Upper lobe of left lung (tissue), 6 donors: ENCODE measurements around the gene WWC1. TPM values are rescaled to one million over a fixed set of nuclear protein-coding genes. Genes with fewer than 3 reads are reported as not detected.

Source experiments
- ATAC-seq, 2 donors: fragments of 200-7000 bp; cut with Tn5 transposase; one replicate each; pipeline ENCODE4 v1.9.1; 2022; ENCODE audit warnings: mild to moderate bottlenecking in 2 of 2, moderate library complexity in 2 of 2; ENCODE audit not compliant: low FRiP score in 2 of 2
- DNase-seq, 2 donors: peaks; one replicate each; pipeline ENCODE4 v3.0.0-alpha.2; 2019 to 2020
- H3K27ac ChIP-seq, 4 donors: fragments of 200-600 bp; sonication (generic); one replicate each; pipeline ENCODE4 v1.5.1; 2016 to 2019
- H3K27me3 ChIP-seq, 4 donors: fragments of 200-600 bp; sonication (generic); one replicate each; pipeline ENCODE4 v1.5.1; 2017 to 2019
- H3K36me3 ChIP-seq, 4 donors: fragments of 200-600 bp; sonication (generic); one replicate each; pipeline ENCODE4 v1.5.1; 2016 to 2019
- H3K4me1 ChIP-seq, 4 donors: fragments of 200-600 bp; sonication (generic); one replicate each; pipeline ENCODE4 v1.5.1; 2018 to 2019
- H3K4me3 ChIP-seq, 4 donors: fragments of 200-600 bp; sonication (generic); one replicate each; pipeline ENCODE4 v1.5.1; 2017 to 2019; ENCODE audit warnings: mild to moderate bottlenecking in 2 of 4, moderate library complexity in 1 of 4
- H3K9me3 ChIP-seq, 4 donors: fragments of 200-600 bp; sonication (generic); one replicate each; pipeline ENCODE4 v1.5.1; 2018 to 2019
- CTCF ChIP-seq, 6 experiments: fragments of 450-650 bp in 4 of 6; fragments of 200-600 bp in 2 of 6; sonication (generic) in 2 of 6; IDR thresholded peaks; one replicate each; pipeline ENCODE4 v1.5.1; 2016 to 2019; ENCODE audit warnings: antibody characterized with exemption in 6 of 6
- EP300 ChIP-seq, 4 donors: sonication (generic); formaldehyde crosslinking; IDR thresholded peaks; one replicate each; pipeline ENCODE4 v1.5.1; 2017; ENCODE audit warnings: antibody characterized with exemption in 4 of 4, control low read depth in 2 of 4
- POLR2A ChIP-seq, 4 donors: fragments of 450-650 bp; IDR thresholded peaks; one replicate each; pipeline ENCODE4 v1.5.1; 2016 to 2017; ENCODE audit warnings: antibody characterized with exemption in 4 of 4, mild to moderate bottlenecking in 2 of 4
- POLR2AphosphoS5 ChIP-seq, 2 donors: sonication (generic); formaldehyde crosslinking; IDR thresholded peaks; one replicate each; pipeline ENCODE4 v1.5.1; 2017; ENCODE audit warnings: antibody characterized with exemption in 2 of 2
- WGBS, 2 donors: methylation state at CpG; one replicate each; pipeline ENCODE4 v1.1.5; 2017 to 2018; 5-methylcytosine and 5-hydroxymethylcytosine counted together
- total RNA-seq, 6 donors: library from RNA; depleted of rRNA in 4 of 6; stranded (reverse); fragments of >200 nt in 4 of 6; gene quantifications; one replicate each; pipeline versions ENCODE4 v1.1.0 to v1.2.1, GENCODE V29; 2016 to 2021
- donor health status: DM: no; HTN: no; CAD: no; lungs with moderate emphysema.
- donor health status: DM: no; HTN: yes; CAD: no; lungs with severe emphysema.

The WWC1 gene
- total RNA-seq, 6 donors from 2014 or later = 64.9 to 99.1 (median 86.4) TPM

GRCh38 chr5:168356592-168356991 is 65.1 kb downstream of the WWC1 start:
- ATAC-seq = no peak
- H3K27me3 ChIP-seq = no peaks in the 10 kb centered on the region
- 87 to 95% methylated on average over 4 of the region's 4 CpGs for WGBS, 2 donors
- peaks cover 0 to 26% (median 3%) of the 10 kb centered on the region in 4 donors for H3K4me1 ChIP-seq
- TF ChIP-seq POLR2A (IDR thresholded peaks at IDR 0.05) = no peak
- no peak for TF ChIP-seq CTCF (IDR thresholded peaks at IDR 0.05)
- no peak for TF ChIP-seq POLR2AphosphoS5 (IDR thresholded peaks at IDR 0.05)
- TF ChIP-seq EP300 (IDR thresholded peaks at IDR 0.05) = no peak
- no peak overlapping the region for H3K4me3 ChIP-seq
- no peak for DNase-seq
- H3K9me3 ChIP-seq = no peaks in the 10 kb centered on the region
- no peak overlapping the region for H3K27ac ChIP-seq
- no peaks in the 10 kb centered on the region for H3K36me3 ChIP-seq

GRCh38 chr5:168357876-168358275 is 66.4 kb downstream of the WWC1 start:
- WGBS, 2 donors = 77 to 79% methylated on average over 3 of the region's 3 CpGs
- TF ChIP-seq POLR2AphosphoS5 (IDR thresholded peaks at IDR 0.05) (no peak), EP300 (IDR thresholded peaks at IDR 0.05) (no peak), CTCF (IDR thresholded peaks at IDR 0.05) (no peak), POLR2A (IDR thresholded peaks at IDR 0.05) (no peak)
- H3K9me3 ChIP-seq = no peaks in the 10 kb centered on the region
- H3K27ac ChIP-seq = no peak overlapping the region
- H3K4me1 ChIP-seq = peaks cover 0 to 25% (median 3%) of the 10 kb centered on the region in 4 donors
- no peak overlapping the region for H3K4me3 ChIP-seq
- H3K36me3 ChIP-seq = no peaks in the 10 kb centered on the region
- ATAC-seq (no peak), DNase-seq (no peak)
- no peaks in the 10 kb centered on the region for H3K27me3 ChIP-seq

GRCh38 chr5:168359820-168360460 is 68.5 kb downstream of the WWC1 start:
- TF ChIP-seq POLR2A (IDR thresholded peaks at IDR 0.05) (no peak), EP300 (IDR thresholded peaks at IDR 0.05) (peak in 1 of 4 donors; percentile 53)
- no peaks in the 10 kb centered on the region for H3K27me3 ChIP-seq
- H3K4me1 ChIP-seq = peaks cover 3 to 29% (median 6%) of the 10 kb centered on the region in 4 donors
- ATAC-seq (peak in 1 of 2 donors; percentile 67), DNase-seq (peak in 1 of 2 donors; percentile 35)
- no peaks in the 10 kb centered on the region for H3K9me3 ChIP-seq
- whole genome bisulfite sequencing, 2 donors = 68 to 77% methylated on average over 2 of the region's 2 CpGs
- no peak overlapping the region for H3K4me3 ChIP-seq
- no peaks in the 10 kb centered on the region for H3K36me3 ChIP-seq
- no peak overlapping the region for H3K27ac ChIP-seq

- no peaks in the 10 kb centered on the region for H3K9me3 ChIP-seq
- ATAC-seq = no peak
- no peak for DNase-seq
- H3K4me1 ChIP-seq = peaks cover 3 to 31% (median 8%) of the 10 kb centered on the region in 4 donors
- no peaks in the 10 kb centered on the region for H3K36me3 ChIP-seq
- no peaks in the 10 kb centered on the region for H3K27me3 ChIP-seq
- 66 to 77% methylated on average over 3 of the region's 3 CpGs for WGBS, 2 donors
- no peak overlapping the region for H3K4me3 ChIP-seq
- no peak overlapping the region for H3K27ac ChIP-seq
- TF ChIP-seq POLR2AphosphoS5 (IDR thresholded peaks at IDR 0.05) (no peak), CTCF (IDR thresholded peaks at IDR 0.05) (no peak), EP300 (IDR thresholded peaks at IDR 0.05) (no peak), POLR2A (IDR thresholded peaks at IDR 0.05) (no peak)
These were observed 69.3 kb downstream of the WWC1 start for GRCh38 chr5:168360521-168361285.

- ATAC-seq = no peak
- Histone ChIP-seq H3K27me3 (no peaks in the 10 kb centered on the region), H3K36me3 (no peaks in the 10 kb centered on the region), H3K4me3 (no peak overlapping the region), H3K27ac (peak overlapping the region in 3 of 4 donors; percentile 19 to 83 (median 23)), H3K9me3 (no peaks in the 10 kb centered on the region), H3K4me1 (peaks cover 3 to 34% (median 11%) of the 10 kb centered on the region in 4 donors)
- DNase-seq = no peak
- TF ChIP-seq EP300 (IDR thresholded peaks at IDR 0.05) (no peak), POLR2AphosphoS5 (IDR thresholded peaks at IDR 0.05) (no peak), POLR2A (IDR thresholded peaks at IDR 0.05) (no peak), CTCF (IDR thresholded peaks at IDR 0.05) (no peak)
- 58 to 70% methylated on average over 3 of the region's 3 CpGs for WGBS, 2 donors
These were observed 70.8 kb downstream of the WWC1 start for GRCh38 chr5:168362097-168362885.
